ENCODE measurements around the gene TIMP3. TPM values are rescaled to one million over a fixed set of nuclear protein-coding genes. Genes with fewer than 3 reads are reported as not detected.

TIMP3 gene
- total RNA-seq, 1 donor from 2014 or later = 15.2 TPM

- peaks cover 8% of the 10 kb centered on the region for H3K4me1 Mint-ChIP-seq (ENCODE audit: low read depth, unreplicated experiment)
- no peaks in the 10 kb centered on the region for H3K36me3 Mint-ChIP-seq (ENCODE audit: unreplicated experiment)
- no peak for TF ChIP-seq CTCF (IDR thresholded peaks at IDR 0.05; ENCODE audit: partially characterized antibody, unreplicated experiment)
- no peak overlapping the region for H3K27ac Mint-ChIP-seq (ENCODE audit: unreplicated experiment)
- no peaks in the 10 kb centered on the region for H3K27me3 Mint-ChIP-seq (ENCODE audit: unreplicated experiment)
- no peak for DNase-seq
- H3K4me3 Mint-ChIP-seq (ENCODE audit: unreplicated experiment) = no peak overlapping the region
- H3K9me3 Mint-ChIP-seq (ENCODE audit: unreplicated experiment) = peaks cover 3% of the 10 kb centered on the region
Measured at GRCh38 chr22:32850591-32851517, 49.3 kb downstream of the TIMP3 start.

- Mint-ChIP-seq H3K27ac (ENCODE audit: unreplicated experiment) (no peak overlapping the region), H3K27me3 (ENCODE audit: unreplicated experiment) (no peaks in the 10 kb centered on the region), H3K9me3 (ENCODE audit: unreplicated experiment) (peaks cover 3% of the 10 kb centered on the region), H3K4me3 (ENCODE audit: unreplicated experiment) (no peak overlapping the region), H3K36me3 (ENCODE audit: unreplicated experiment) (no peaks in the 10 kb centered on the region), H3K4me1 (ENCODE audit: low read depth, unreplicated experiment) (peaks cover 8% of the 10 kb centered on the region)
- DNase-seq = peak; percentile 35
- TF ChIP-seq CTCF (IDR thresholded peaks at IDR 0.05; ENCODE audit: partially characterized antibody, unreplicated experiment) = no peak
Measured at GRCh38 chr22:32852395-32853251, 51.1 kb downstream of the TIMP3 start.

- no peak overlapping the region for H3K4me3 Mint-ChIP-seq (ENCODE audit: unreplicated experiment)
- H3K4me1 Mint-ChIP-seq (ENCODE audit: low read depth, unreplicated experiment) = peaks cover 8% of the 10 kb centered on the region
- no peaks in the 10 kb centered on the region for H3K36me3 Mint-ChIP-seq (ENCODE audit: unreplicated experiment)
- peaks cover 3% of the 10 kb centered on the region for H3K9me3 Mint-ChIP-seq (ENCODE audit: unreplicated experiment)
- H3K27me3 Mint-ChIP-seq (ENCODE audit: unreplicated experiment) = no peaks in the 10 kb centered on the region
- no peak for DNase-seq
- no peak overlapping the region for H3K27ac Mint-ChIP-seq (ENCODE audit: unreplicated experiment)
- TF ChIP-seq CTCF (IDR thresholded peaks at IDR 0.05; ENCODE audit: partially characterized antibody, unreplicated experiment) = no peak
Measured at GRCh38 chr22:32853662-32854061, 52.2 kb downstream of the TIMP3 start.

GRCh38 chr22:32854351-32854804 lies 52.9 kb downstream of the TIMP3 start:
- Mint-ChIP-seq H3K27ac (ENCODE audit: unreplicated experiment) (no peak overlapping the region), H3K27me3 (ENCODE audit: unreplicated experiment) (no peaks in the 10 kb centered on the region), H3K9me3 (ENCODE audit: unreplicated experiment) (peaks cover 3% of the 10 kb centered on the region), H3K36me3 (ENCODE audit: unreplicated experiment) (no peaks in the 10 kb centered on the region), H3K4me3 (ENCODE audit: unreplicated experiment) (no peak overlapping the region), H3K4me1 (ENCODE audit: low read depth, unreplicated experiment) (peaks cover 8% of the 10 kb centered on the region)
- TF ChIP-seq CTCF (IDR thresholded peaks at IDR 0.05; ENCODE audit: partially characterized antibody, unreplicated experiment) = no peak
- DNase-seq = no peak

All from glutamatergic neuron (in vitro differentiated cells).